Neural progenitor cell (in vitro differentiated cells): ENCODE results near the gene MXRA8. TPM values are rescaled to one million over a fixed set of nuclear protein-coding genes. Genes with fewer than 3 reads are reported as not detected.

Source experiments
- DNase-seq: peaks from one replicate; pipeline ENCODE4 v3.0.0-alpha.2; 2016; ENCODE audit warnings: low spot score
- H2AFZ ChIP-seq: fragments of 200-600 bp; sonication (generic); replicated peaks from 2 replicates; pipeline ENCODE4 v1.6.1; 2016; ENCODE audit warnings: antibody characterized with exemption
- H3F3A ChIP-seq: fragments of 200-600 bp; sonication (generic); 2 replicates; pipeline ENCODE4 v1.6.1; 2016; ENCODE audit warnings: antibody characterized with exemption, low read depth
- H3K27ac ChIP-seq: fragments of 200-600 bp; sonication (generic); 2 replicates; pipeline ENCODE4 v1.5.1; 2016; ENCODE audit warnings: mild to moderate bottlenecking
- H3K27me3 ChIP-seq: fragments of 200-600 bp; sonication (generic); 2 replicates; pipeline ENCODE4 v1.6.1; 2016; ENCODE audit warnings: mild to moderate bottlenecking, moderate library complexity
- H3K36me3 ChIP-seq: fragments of 200-600 bp; sonication (generic); 2 replicates; pipeline ENCODE4 v1.5.1; 2016
- H3K4me1 ChIP-seq: fragments of 200-600 bp; sonication (generic); 2 replicates; pipeline ENCODE4 v1.6.1; 2016; ENCODE audit warnings: mixed run types
- H3K4me2 ChIP-seq: fragments of 200-600 bp; sonication (generic); 2 replicates; pipeline ENCODE4 v1.6.1; 2016
- H3K4me3 ChIP-seq: fragments of 200-600 bp; sonication (generic); 2 replicates; pipeline ENCODE4 v1.5.1; 2016
- H3K79me2 ChIP-seq: fragments of 200-600 bp; sonication (generic); 2 replicates; pipeline ENCODE4 v1.6.1; 2016; ENCODE audit warnings: low read depth
- H3K9ac ChIP-seq: fragments of 200-600 bp; sonication (generic); 2 replicates; pipeline ENCODE4 v1.6.1; 2016
- H3K9me3 ChIP-seq: fragments of 200-600 bp; sonication (generic); 2 replicates; pipeline ENCODE4 v1.5.1; 2016; ENCODE audit warnings: low read depth
- H4K20me1 ChIP-seq: fragments of 200-600 bp; sonication (generic); 2 replicates; pipeline ENCODE4 v1.6.1; 2016; ENCODE audit warnings: low read depth
- H3K27ac Mint-ChIP-seq: 3 replicates; pipeline ENCODE4 v1.8.0; 2021; ENCODE audit warnings: mixed read lengths
- H3K27me3 Mint-ChIP-seq: 2 replicates; pipeline ENCODE4 v1.8.0; 2022; ENCODE audit warnings: low read depth, mild to moderate bottlenecking, inconsistent platforms, moderate library complexity, mixed read lengths; ENCODE audit not compliant: insufficient read depth
- H3K36me3 Mint-ChIP-seq: 3 replicates; pipeline ENCODE4 v1.8.0; 2021; ENCODE audit warnings: mixed read lengths
- H3K4me1 Mint-ChIP-seq: 3 replicates; pipeline ENCODE4 v1.8.0; 2021; ENCODE audit warnings: mixed read lengths
- H3K4me3 Mint-ChIP-seq: 3 replicates; pipeline ENCODE4 v1.8.0; 2021; ENCODE audit warnings: mild to moderate bottlenecking, moderate library complexity, mixed read lengths
- H3K9me3 Mint-ChIP-seq: 3 replicates; pipeline ENCODE4 v1.8.0; 2020; ENCODE audit warnings: mixed read lengths
- EZH2 ChIP-seq: fragments of 200-600 bp; sonication (generic); IDR thresholded peaks from 2 replicates; pipeline ENCODE4 v1.6.1; 2017; ENCODE audit warnings: antibody characterized with exemption, mild to moderate bottlenecking, moderate library complexity
- EZH2phosphoT487 ChIP-seq: fragments of 200-600 bp; sonication (generic); IDR thresholded peaks from 2 replicates; pipeline ENCODE4 v1.6.1; 2017; ENCODE audit warnings: antibody characterized with exemption
- total RNA-seq: library from RNA; depleted of rRNA; stranded (reverse); fragments of >200 nt; gene quantifications from 2 replicates; pipeline ENCODE4 v1.2.3, GENCODE V29; 2015; ENCODE audit warnings: low replicate concordance
- TF ChIP-seq, protein P1 (sequence below): fragments of 200-600 bp; sonication (generic); IDR thresholded peaks from 2 replicates; pipeline ENCODE4 v1.5.1; 2017; ENCODE audit warnings: antibody characterized with exemption, mild to moderate bottlenecking

The MXRA8 gene, protein sequence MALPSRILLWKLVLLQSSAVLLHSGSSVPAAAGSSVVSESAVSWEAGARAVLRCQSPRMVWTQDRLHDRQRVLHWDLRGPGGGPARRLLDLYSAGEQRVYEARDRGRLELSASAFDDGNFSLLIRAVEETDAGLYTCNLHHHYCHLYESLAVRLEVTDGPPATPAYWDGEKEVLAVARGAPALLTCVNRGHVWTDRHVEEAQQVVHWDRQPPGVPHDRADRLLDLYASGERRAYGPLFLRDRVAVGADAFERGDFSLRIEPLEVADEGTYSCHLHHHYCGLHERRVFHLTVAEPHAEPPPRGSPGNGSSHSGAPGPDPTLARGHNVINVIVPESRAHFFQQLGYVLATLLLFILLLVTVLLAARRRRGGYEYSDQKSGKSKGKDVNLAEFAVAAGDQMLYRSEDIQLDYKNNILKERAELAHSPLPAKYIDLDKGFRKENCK
- 6.8 and 24.0 TPM in 2 replicates for total RNA-seq

DNA sequence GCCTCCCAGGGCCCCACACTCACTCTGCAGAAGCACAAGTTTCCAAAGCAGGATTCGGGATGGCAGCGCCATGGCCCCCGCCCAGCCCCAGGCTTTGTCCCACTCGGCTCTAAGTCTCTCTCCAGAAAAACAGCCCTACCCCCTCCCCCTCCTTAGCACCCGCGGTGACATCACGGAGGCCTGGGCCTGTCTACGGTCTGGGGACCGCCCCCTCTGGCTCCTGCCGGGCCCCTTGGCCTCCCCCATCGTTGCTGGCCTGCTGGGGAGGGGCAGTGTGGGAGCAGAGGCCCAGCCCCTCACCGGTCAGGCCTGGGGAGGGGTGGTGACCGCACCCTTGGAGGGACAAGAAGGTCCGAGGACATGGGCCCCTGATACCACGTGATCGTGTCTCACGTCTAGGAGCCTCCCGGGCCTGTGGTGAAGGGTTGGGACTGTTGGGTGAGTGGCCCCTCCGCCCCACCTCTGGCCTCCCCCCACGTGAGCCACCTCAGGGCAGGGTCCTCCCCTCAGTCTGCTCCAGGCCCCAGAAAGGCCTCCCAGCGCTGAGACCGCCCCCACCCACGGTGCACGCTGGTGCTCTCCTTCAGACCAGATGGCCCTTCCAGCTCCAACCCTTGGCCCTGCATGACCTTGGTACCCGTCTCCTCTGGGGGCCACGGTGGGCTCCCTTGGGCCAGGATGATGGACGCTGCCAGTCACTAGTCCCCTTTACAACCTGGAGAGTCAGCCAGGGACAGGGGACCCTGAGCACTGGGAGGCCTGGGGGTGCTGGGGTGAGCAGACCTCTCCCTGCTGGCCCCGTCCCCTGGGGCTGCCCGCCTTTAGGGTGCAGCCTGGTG, at the start of gene MXRA8:
Gene MXRA8 (minus strand): TSS at position 123 of the 839 bp plus-strand sequence. CDS start 51 bp downstream, at position 72.
- H3K27ac Mint-ChIP-seq = peak within 1 kb of the TSS; percentile 95
- TF ChIP-seq EZH2phosphoT487 = no peak
- TF ChIP-seq, protein P1, sequence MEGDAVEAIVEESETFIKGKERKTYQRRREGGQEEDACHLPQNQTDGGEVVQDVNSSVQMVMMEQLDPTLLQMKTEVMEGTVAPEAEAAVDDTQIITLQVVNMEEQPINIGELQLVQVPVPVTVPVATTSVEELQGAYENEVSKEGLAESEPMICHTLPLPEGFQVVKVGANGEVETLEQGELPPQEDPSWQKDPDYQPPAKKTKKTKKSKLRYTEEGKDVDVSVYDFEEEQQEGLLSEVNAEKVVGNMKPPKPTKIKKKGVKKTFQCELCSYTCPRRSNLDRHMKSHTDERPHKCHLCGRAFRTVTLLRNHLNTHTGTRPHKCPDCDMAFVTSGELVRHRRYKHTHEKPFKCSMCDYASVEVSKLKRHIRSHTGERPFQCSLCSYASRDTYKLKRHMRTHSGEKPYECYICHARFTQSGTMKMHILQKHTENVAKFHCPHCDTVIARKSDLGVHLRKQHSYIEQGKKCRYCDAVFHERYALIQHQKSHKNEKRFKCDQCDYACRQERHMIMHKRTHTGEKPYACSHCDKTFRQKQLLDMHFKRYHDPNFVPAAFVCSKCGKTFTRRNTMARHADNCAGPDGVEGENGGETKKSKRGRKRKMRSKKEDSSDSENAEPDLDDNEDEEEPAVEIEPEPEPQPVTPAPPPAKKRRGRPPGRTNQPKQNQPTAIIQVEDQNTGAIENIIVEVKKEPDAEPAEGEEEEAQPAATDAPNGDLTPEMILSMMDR = no peak
- TF ChIP-seq EZH2 = no peak
- H3K79me2 ChIP-seq = no peaks in the 10 kb centered on the region

GRCh38 chr1:1407636-1408318, 49.4 kb upstream of the MXRA8 start:
- DNase-seq = peak; percentile 56
- peaks cover 3% of the 10 kb centered on the region for H3K9me3 Mint-ChIP-seq
- H3K4me3 Mint-ChIP-seq = peak overlapping the region; percentile 95
- peak overlapping the region; percentile 1 for H3K27ac ChIP-seq
- H4K20me1 ChIP-seq = peaks cover 41% of the 10 kb centered on the region
- H3F3A ChIP-seq = peaks cover 58% of the 10 kb centered on the region
- no peaks in the 10 kb centered on the region for H3K9me3 ChIP-seq
- no peak for TF ChIP-seq EZH2
- TF ChIP-seq, protein P1 = no peak
- no peak for TF ChIP-seq EZH2phosphoT487
- peaks cover 66% of the 10 kb centered on the region for H3K79me2 ChIP-seq
- H3K4me1 ChIP-seq = peaks cover 30% of the 10 kb centered on the region
- H3K36me3 ChIP-seq = peaks cover 10% of the 10 kb centered on the region
- H3K9ac ChIP-seq = peak overlapping the region; percentile 96
- no peaks in the 10 kb centered on the region for H3K27me3 ChIP-seq
- H3K4me3 ChIP-seq = peak overlapping the region; percentile 96
- H3K4me2 ChIP-seq = peak overlapping the region; percentile 85
- no peak overlapping the region for H3K27ac Mint-ChIP-seq
- peaks cover 25% of the 10 kb centered on the region for H3K4me1 Mint-ChIP-seq
- peaks cover 4% of the 10 kb centered on the region for H3K27me3 Mint-ChIP-seq
- peaks cover 26% of the 10 kb centered on the region for H3K36me3 Mint-ChIP-seq
- H2AFZ ChIP-seq = no peak overlapping the region

More for the DNA sequence above, at the start of gene MXRA8:
- Histone ChIP-seq H4K20me1 (peaks cover 12% of the 10 kb centered on the region), H3K27me3 (peaks cover 29% of the 10 kb centered on the region), H3K4me3 (peak within 1 kb of the TSS; percentile 5), H2AFZ (no peak within 1 kb of the TSS), H3K4me2 (peak within 1 kb of the TSS; percentile 59), H3K36me3 (no peaks in the 10 kb centered on the region), H3K27ac (no peak within 1 kb of the TSS), H3K4me1 (peaks cover 60% of the 10 kb centered on the region), H3F3A (peaks cover 54% of the 10 kb centered on the region), H3K9me3 (no peaks in the 10 kb centered on the region), H3K9ac (no peak within 1 kb of the TSS)
- peaks cover 44% of the 10 kb centered on the region for H3K4me1 Mint-ChIP-seq
- H3K4me3 Mint-ChIP-seq = peak within 1 kb of the TSS; percentile 76
- no peaks in the 10 kb centered on the region for H3K36me3 Mint-ChIP-seq
- H3K27me3 Mint-ChIP-seq = peaks cover 17% of the 10 kb centered on the region
- DNase-seq = peak; percentile 63
- H3K9me3 Mint-ChIP-seq = no peaks in the 10 kb centered on the region

DNA sequence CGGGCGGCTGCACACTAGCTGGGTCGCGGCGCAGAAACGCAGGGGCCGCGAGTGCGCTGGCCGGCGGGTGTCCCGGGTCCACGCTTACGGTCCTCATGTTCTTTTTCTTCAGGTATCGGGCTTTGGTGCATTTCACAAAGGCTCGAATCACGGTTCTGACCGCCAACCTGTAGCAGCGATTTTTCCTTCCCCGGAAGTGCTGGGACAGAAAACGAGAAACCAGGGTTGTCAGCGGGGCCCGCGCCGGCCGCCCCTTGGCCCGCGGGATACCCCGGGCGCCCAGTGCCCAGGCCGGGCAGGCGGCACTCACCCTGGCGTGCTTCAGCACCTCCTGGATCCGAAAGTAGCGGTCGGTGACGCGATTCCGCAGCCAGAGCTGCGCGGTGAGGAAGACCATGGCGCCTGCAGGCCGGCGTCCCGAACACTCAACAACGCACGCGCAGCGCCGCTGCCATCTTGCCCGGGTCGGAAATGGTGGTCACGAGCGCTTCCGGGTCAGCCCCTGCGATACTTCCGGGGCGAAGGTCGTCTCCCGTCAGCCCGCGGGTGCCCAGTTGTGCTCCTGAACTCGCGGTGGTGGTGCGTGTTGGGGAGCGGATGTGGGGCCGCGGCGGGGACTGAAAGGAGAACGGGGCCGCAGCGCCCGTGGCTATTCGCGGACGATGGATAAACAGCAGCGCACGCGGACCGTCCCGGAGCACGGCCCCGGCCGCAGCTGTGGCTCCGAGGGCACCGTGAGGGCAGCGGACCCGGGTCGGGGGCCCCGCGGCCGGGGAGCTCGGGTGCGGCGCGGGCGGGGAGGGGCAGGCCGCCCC, 48.7 kb upstream of the MXRA8 start, which contains the start of gene MRPL20:
Gene MRPL20 (minus strand): TSS at position 473 of the 815 bp plus-strand sequence. CDS start 76 bp downstream, at position 397.
- DNase-seq = peak; percentile 95
- H3K4me2 ChIP-seq = peak within 1 kb of the TSS; percentile 85
- TF ChIP-seq, protein P1 = no peak
- TF ChIP-seq EZH2phosphoT487 = no peak
- TF ChIP-seq EZH2 = no peak
- H3K36me3 ChIP-seq = peaks cover 10% of the 10 kb centered on the region
- Mint-ChIP-seq H3K36me3 (peaks cover 26% of the 10 kb centered on the region), H3K27me3 (peaks cover 7% of the 10 kb centered on the region), H3K9me3 (peaks cover 3% of the 10 kb centered on the region), H3K4me1 (peaks cover 25% of the 10 kb centered on the region), H3K4me3 (peak within 1 kb of the TSS; percentile 95), H3K27ac (peak within 1 kb of the TSS; percentile 78)
- H3K9ac ChIP-seq = peak within 1 kb of the TSS; percentile 96
- no peaks in the 10 kb centered on the region for H3K9me3 ChIP-seq
- H3K79me2 ChIP-seq = peaks cover 66% of the 10 kb centered on the region
- H3K4me1 ChIP-seq = peaks cover 30% of the 10 kb centered on the region
- peak within 1 kb of the TSS; percentile 96 for H3K4me3 ChIP-seq
- H3F3A ChIP-seq = peaks cover 66% of the 10 kb centered on the region
- no peaks in the 10 kb centered on the region for H3K27me3 ChIP-seq
- peaks cover 44% of the 10 kb centered on the region for H4K20me1 ChIP-seq
- H2AFZ ChIP-seq = peak within 1 kb of the TSS; percentile 86
- H3K27ac ChIP-seq = peak within 1 kb of the TSS; percentile 68
